Suppressor macrophage treated with lipopolysaccharide for 4 hours (primary cell): ENCODE data around the gene ARHGAP35.

ENCODE experiments used
- DNase-seq: peaks from one replicate; pipeline ENCODE4 v3.0.0-alpha.2; 2020

Gene ARHGAP35

GRCh38 chr19:46906221-46906620 lies 45.4 kb downstream of the ARHGAP35 start:
- DNase-seq: no peak

GRCh38 chr19:46907880-46908279 lies 47.1 kb downstream of the ARHGAP35 start:
- DNase-seq: no peak

GRCh38 chr19:46909356-46909755 lies 48.6 kb downstream of the ARHGAP35 start:
- no peak for DNase-seq
